IPS DF 4.7 (cell line): ENCODE measurements around the gene DOP1A.

Experiments used
- DNase-seq: peaks from one replicate; pipeline ENCODE4 v3.0.0-alpha.2; 2013; ENCODE audit warnings: low spot score; ENCODE audit errors: extremely low read depth

The DOP1A gene

GRCh38 chr6:83198486-83199172 is 131.2 kb downstream of the DOP1A start:
- no peak for DNase-seq

GRCh38 chr6:83199173-83199862 is 131.8 kb downstream of the DOP1A start:
- no peak for DNase-seq

- no peak for DNase-seq
Measured at GRCh38 chr6:83199863-83200225, 132.4 kb downstream of the DOP1A start.

GRCh38 chr6:83202031-83202430 is 134.6 kb downstream of the DOP1A start:
- DNase-seq = no peak

GRCh38 chr6:83215131-83216047 is 147.9 kb downstream of the DOP1A start:
- no peak for DNase-seq

- no peak for DNase-seq
Measured at GRCh38 chr6:83216806-83217205, 149.3 kb downstream of the DOP1A start.
